Spleen (tissue), 11 donors: Measurements from ENCODE around the gene ZNF687. TPM values are rescaled to one million over a fixed set of nuclear protein-coding genes. Genes with fewer than 3 reads are reported as not detected.

ENCODE experiments used
- DNase-seq: peaks from one replicate; pipeline ENCODE4 v3.0.0-alpha.2; 2020
- H3K27ac ChIP-seq, 8 donors: fragments of 200-600 bp; sonication (generic) in 7 of 8; 1 replicate in 4 of 8; 2 replicates in 4 of 8; pipeline versions ENCODE4 v1.5.0 to v1.8.0; 2016 to 2021; ENCODE audit warnings: inconsistent platforms in 4 of 8, mild to moderate bottlenecking in 4 of 8, moderate library complexity in 1 of 8
- H3K27me3 ChIP-seq, 7 donors: fragments of 200-600 bp; sonication (generic) in 6 of 7; replicated peaks in 1 of 7; 1 replicate in 4 of 7; 2 replicates in 3 of 7; pipeline versions ENCODE4 v1.5.0 to v1.8.0; 2016 to 2021; ENCODE audit warnings: inconsistent platforms in 3 of 7, mild to moderate bottlenecking in 1 of 7
- H3K36me3 ChIP-seq, 6 donors: fragments of 200-600 bp; sonication (generic) in 5 of 6; 1 replicate in 4 of 6; 2 replicates in 2 of 6; pipeline versions ENCODE4 v1.5.0 to v1.8.0; 2016 to 2021; ENCODE audit warnings: inconsistent platforms in 2 of 6
- H3K4me1 ChIP-seq, 6 donors: fragments of 200-600 bp; sonication (generic) in 5 of 6; 1 replicate in 3 of 6; 2 replicates in 3 of 6; pipeline versions ENCODE4 v1.5.0 to v1.8.0; 2016 to 2021; ENCODE audit warnings: inconsistent platforms in 3 of 6
- H3K4me3 ChIP-seq, 8 donors: fragments of 200-600 bp; sonication (generic) in 7 of 8; 1 replicate in 4 of 8; 2 replicates in 4 of 8; pipeline versions ENCODE4 v1.5.0 to v1.8.0; 2016 to 2021; ENCODE audit warnings: inconsistent platforms in 4 of 8, mild to moderate bottlenecking in 4 of 8, moderate library complexity in 2 of 8
- H3K9me3 ChIP-seq, 8 donors: fragments of 200-600 bp; sonication (generic) in 7 of 8; 1 replicate in 4 of 8; 2 replicates in 4 of 8; pipeline versions ENCODE4 v1.5.0 to v1.8.0; 2016 to 2021; ENCODE audit warnings: inconsistent platforms in 4 of 8
- CTCF ChIP-seq, 11 experiments: fragments of 200-600 bp in 7 of 11; fragments of 450-650 bp in 4 of 11; sonication (generic) in 4 of 11; IDR thresholded peaks in 8 of 11; conservative IDR thresholded peaks in 3 of 11; 1 replicate in 7 of 11; 2 replicates in 4 of 11; pipeline versions ENCODE4 v1.4.0 to v1.8.0; 2016 to 2021; ENCODE audit warnings: antibody characterized with exemption in 11 of 11, inconsistent platforms in 4 of 11, mild to moderate bottlenecking in 1 of 11
- POLR2A ChIP-seq, 3 donors: fragments of 450-650 bp; IDR thresholded peaks; one replicate each; pipeline ENCODE4 v1.5.1; 2017; ENCODE audit warnings: antibody characterized with exemption in 3 of 3, mild to moderate bottlenecking in 1 of 3
- POLR2AphosphoS5 ChIP-seq, 3 donors: sonication (generic); formaldehyde crosslinking; IDR thresholded peaks; one replicate each; pipeline ENCODE4 v1.5.1; 2017; ENCODE audit warnings: antibody characterized with exemption in 3 of 3
- WGBS, 5 donors: extraction: QIAGEN DNeasy Blood & Tissue Kit in 3 of 5; methylation state at CpG; one replicate each; pipeline versions ENCODE4 v1.1.5 to v1.1.7; 2013 to 2018; 5-methylcytosine and 5-hydroxymethylcytosine counted together
- intact Hi-C: fragments of 100-400 bp; cut with DNase I; formaldehyde crosslinking; loops from one replicate; pipeline ENCODE4 v1.15.0; 2023; ENCODE audit warnings: low total_unique reads
- polyA plus RNA-seq, 3 donors: library from polyadenylated mRNA; stranded (reverse); fragments of 200-250 nt; gene quantifications; one replicate each; pipeline ENCODE4 v1.2.1, GENCODE V29; 2013
- total RNA-seq, 7 donors: library from RNA; depleted of rRNA in 3 of 7; stranded (reverse); fragments of >200 nt in 3 of 7; fragmentation: NEBNext Ultra II Directional in 4 of 7; extraction: Animal tissue kit (Norgen Biotek cat#: 25700) in 4 of 7; gene quantifications; one replicate each; pipeline versions ENCODE4 v1.1.0 to v1.2.1, GENCODE V29; 2016 to 2021
- donor health status: healthy with polysubstance abuse.
- donor health status: DM: no; HTN: no; CAD: no; lungs with moderate emphysema.
- donor health status: DM: no; HTN: no; CAD: no.
- donor health status: Bipolar disorder and iron deficiency.
- donor health status: healthy.
- donor health status: DM: no; HTN: no; CAD: no.
- donor health status: DM: yes; HTN: yes; CAD: no.

ZNF687 gene
- total and polyA plus RNA-seq, 10 donors = 9.1 to 46.6 (median 30.4) TPM

- Histone ChIP-seq H3K27me3 (no peaks in the 10 kb centered on the region), H3K4me3 (peak within 1 kb of the TSS; percentile 72 to 90 (median 84)), H3K9me3 (no peaks in the 10 kb centered on the region), H3K36me3 (peaks cover 0 to 36% (median 30%) of the 10 kb centered on the region in 6 donors), H3K27ac (peak within 1 kb of the TSS; percentile 81 to 98 (median 96)), H3K4me1 (peaks cover 20 to 57% (median 47%) of the 10 kb centered on the region in 6 donors)
- WGBS, 5 donors = 0 to 2% (median 0%) methylated on average over 19 to 40 of the region's 40 CpGs
- DNase-seq = peak; percentile 94
- intact Hi-C loops = no loop called here
- TF ChIP-seq CTCF (IDR thresholded peaks at IDR 0.05 in 8 of 11, conservative IDR thresholded peaks at IDR 0.05 in 3 of 11) (peak in 3 of 11 experiments; percentile 7 to 13 (median 10)), POLR2A (IDR thresholded peaks at IDR 0.05) (peak in 2 of 3 donors; percentile 36 to 46), POLR2AphosphoS5 (IDR thresholded peaks at IDR 0.05) (peak; percentile 72 to 84 (median 84))
Measured at GRCh38 chr1:151327223-151327902, 45.3 kb downstream of the ZNF687 start, which contains the start of gene PI4KB. PI4KB (minus strand) TSS chr1:151327416; CDS start chr1:151316481, 10,935 bp downstream.

DNA sequence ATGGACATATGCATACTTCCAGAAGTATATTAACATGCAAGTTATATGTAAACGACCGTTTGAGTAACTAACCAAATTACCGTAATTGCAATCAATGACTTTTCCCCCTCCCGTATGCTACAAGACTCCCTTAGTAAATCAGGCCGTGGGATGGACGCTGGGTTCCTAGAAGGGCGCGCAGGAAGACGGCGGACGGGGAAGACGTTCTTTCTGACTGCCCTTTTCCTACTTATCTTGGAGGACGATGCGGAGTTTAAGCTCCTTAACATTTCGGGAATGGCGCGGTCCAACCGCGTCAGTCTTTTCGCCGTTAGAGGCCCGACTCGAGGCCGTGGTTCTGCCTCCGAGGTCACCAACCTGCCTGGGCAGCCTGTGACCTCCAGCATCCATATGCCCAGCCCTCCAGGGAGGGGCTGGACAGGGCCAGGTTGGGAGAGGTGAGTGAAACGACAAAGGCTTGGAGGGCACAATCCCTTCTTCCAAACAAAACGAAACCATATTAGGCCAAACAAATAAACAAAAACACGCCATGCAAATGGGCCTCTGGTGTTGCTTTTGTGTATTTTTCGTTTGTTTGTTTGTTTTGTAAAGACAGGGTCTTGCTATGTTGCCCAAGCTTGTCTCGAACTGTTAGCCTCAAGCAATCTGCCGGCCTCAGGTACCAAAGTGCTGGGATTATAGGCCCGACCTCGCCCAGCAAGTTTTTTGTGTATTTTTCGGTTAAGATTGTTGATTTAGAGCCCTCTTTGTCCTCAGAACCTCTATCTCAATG is 46.0 kb downstream of the ZNF687 start:
- no peaks in the 10 kb centered on the region for H3K9me3 ChIP-seq
- H3K36me3 ChIP-seq = peaks cover 0 to 29% (median 24%) of the 10 kb centered on the region in 6 donors
- peak overlapping the region; percentile 81 to 98 (median 96) for H3K27ac ChIP-seq
- H3K27me3 ChIP-seq = no peaks in the 10 kb centered on the region
- intact Hi-C loops = no loop called here
- DNase-seq = peak; percentile 84
- peak overlapping the region; percentile 72 to 90 (median 84) for H3K4me3 ChIP-seq
- 25 to 38% (median 31%) methylated on average over 34 of the region's 34 CpGs for WGBS, 5 donors
- H3K4me1 ChIP-seq = peaks cover 20 to 50% (median 43%) of the 10 kb centered on the region in 6 donors
- no peak for TF ChIP-seq POLR2A (IDR thresholded peaks at IDR 0.05)
- peak in 1 of 3 donors; percentile 27 for TF ChIP-seq POLR2AphosphoS5 (IDR thresholded peaks at IDR 0.05)
- no peak for TF ChIP-seq CTCF (IDR thresholded peaks at IDR 0.05 in 8 of 11, conservative IDR thresholded peaks at IDR 0.05 in 3 of 11)

- DNase-seq = no peak
- no peak for TF ChIP-seq CTCF (IDR thresholded peaks at IDR 0.05 in 8 of 11, conservative IDR thresholded peaks at IDR 0.05 in 3 of 11)
- no peak for TF ChIP-seq POLR2A (IDR thresholded peaks at IDR 0.05)
- whole genome bisulfite sequencing, 5 donors = 81 to 93% (median 83%) methylated on average over 5 of the region's 5 CpGs
- no peaks in the 10 kb centered on the region for H3K9me3 ChIP-seq
- no peak overlapping the region for H3K27ac ChIP-seq
- intact Hi-C loops = no loop called here
- no peak overlapping the region for H3K4me3 ChIP-seq
- no peaks in the 10 kb centered on the region for H3K36me3 ChIP-seq
- peaks cover 0 to 2% (median 0%) of the 10 kb centered on the region in 6 donors for H3K4me1 ChIP-seq
- no peaks in the 10 kb centered on the region for H3K27me3 ChIP-seq
Measured at GRCh38 chr1:151334822-151335221, 52.7 kb downstream of the ZNF687 start.

GRCh38 chr1:151336556-151336955 is 54.5 kb downstream of the ZNF687 start:
- no peak for TF ChIP-seq POLR2AphosphoS5 (IDR thresholded peaks at IDR 0.05)
- TF ChIP-seq CTCF (IDR thresholded peaks at IDR 0.05 in 8 of 11, conservative IDR thresholded peaks at IDR 0.05 in 3 of 11) = no peak
- no peak for TF ChIP-seq POLR2A (IDR thresholded peaks at IDR 0.05)
- Histone ChIP-seq H3K4me1 (peaks cover 8 to 19% (median 11%) of the 10 kb centered on the region in 6 donors), H3K27ac (no peak overlapping the region), H3K36me3 (peaks cover 0 to 4% (median under 1%) of the 10 kb centered on the region in 6 donors), H3K27me3 (no peaks in the 10 kb centered on the region), H3K4me3 (no peak overlapping the region), H3K9me3 (no peaks in the 10 kb centered on the region)
- intact Hi-C loops = no loop called here
- no peak for DNase-seq
- 90 to 96% (median 91%) methylated on average over 3 of the region's 3 CpGs for WGBS, 5 donors
